HG03039 (cell line): ENCODE data around the gene SFT2D2.
"Not testable (repeated sequence)": the region's sequence is repeated elsewhere in the genome, so short reads cannot be mapped to it uniquely, and the experiment has no call there.

Source experiments
- ATAC-seq: cut with Tn5 transposase; IDR thresholded peaks from one replicate; pipeline ENCODE4 v1.9.1; 2021; ENCODE audit warnings: mild to moderate bottlenecking, moderate library complexity; ENCODE audit not compliant: unreplicated experiment

SFT2D2 gene

GRCh38 chr1:168225476-168226190, at the start of gene SFT2D2:
Gene SFT2D2, plus strand, starts transcription at chr1:168226004. Its CDS starts 76 bp downstream, at chr1:168226080.
- peak; percentile 79 for ATAC-seq

GRCh38 chr1:168178227-168178637, 47.6 kb upstream of the SFT2D2 start:
- ATAC-seq, result no peak

- ATAC-seq, result peak; percentile 94
Observed at GRCh38 chr1:168178638-168179437, 47.0 kb upstream of the SFT2D2 start, which contains the start of gene TIPRL. Gene TIPRL, plus strand, starts transcription at chr1:168178962. Its CDS starts 116 bp downstream, at chr1:168179078.

GRCh38 chr1:168179438-168180147, 46.2 kb upstream of the SFT2D2 start:
- ATAC-seq, result no peak

GRCh38 chr1:168180148-168180524, 45.7 kb upstream of the SFT2D2 start:
- no peak for ATAC-seq

- not testable (repeated sequence) for ATAC-seq
Observed at GRCh38 chr1:168181063-168181720, 44.6 kb upstream of the SFT2D2 start.

- ATAC-seq, result no peak
Observed at GRCh38 chr1:168187177-168187576, 38.6 kb upstream of the SFT2D2 start.

- no peak for ATAC-seq
Observed at GRCh38 chr1:168190403-168190802, 35.4 kb upstream of the SFT2D2 start.

GRCh38 chr1:168195199-168196135, 30.3 kb upstream of the SFT2D2 start:
- no peak for ATAC-seq

- ATAC-seq, result no peak
Observed at GRCh38 chr1:168199056-168199455, 26.7 kb upstream of the SFT2D2 start.

GRCh38 chr1:168202941-168203654, 22.7 kb upstream of the SFT2D2 start:
- no peak for ATAC-seq

- no peak for ATAC-seq
Observed at GRCh38 chr1:168206111-168206510, 19.7 kb upstream of the SFT2D2 start.

- ATAC-seq, result not testable (repeated sequence)
Observed at GRCh38 chr1:168207673-168208072, 18.1 kb upstream of the SFT2D2 start.

- no peak for ATAC-seq
Observed at GRCh38 chr1:168210312-168210711, 15.5 kb upstream of the SFT2D2 start.

- no peak for ATAC-seq
Observed at GRCh38 chr1:168213349-168213748, 12.5 kb upstream of the SFT2D2 start.

GRCh38 chr1:168216171-168216570, 9.6 kb upstream of the SFT2D2 start:
- no peak for ATAC-seq

GRCh38 chr1:168217664-168218063, 8.1 kb upstream of the SFT2D2 start:
- ATAC-seq, result no peak

- ATAC-seq, result no peak
Observed at GRCh38 chr1:168218658-168219057, 7.1 kb upstream of the SFT2D2 start.

GRCh38 chr1:168220470-168220871, 5.3 kb upstream of the SFT2D2 start:
- no peak for ATAC-seq
